H1 (cell line): ENCODE results near the gene DIP2C. TPM values are rescaled to one million over a fixed set of nuclear protein-coding genes. Genes with fewer than 3 reads are reported as not detected.

ENCODE experiments used
- CREB1 ChIP-seq: IDR thresholded peaks from 2 replicates; pipeline ENCODE4 v1.6.1; 2012; ENCODE audit warnings: inconsistent platforms
- EGR1 ChIP-seq: IDR thresholded peaks from 2 replicates; pipeline ENCODE4 v1.6.1; 2011; ENCODE audit warnings: low read depth, low read length, borderline replicate concordance
- GABPA ChIP-seq: IDR thresholded peaks from 2 replicates; pipeline ENCODE4 v1.6.1; 2011; ENCODE audit warnings: mild to moderate bottlenecking, low read length, moderate library complexity, borderline replicate concordance; ENCODE audit not compliant: insufficient read depth
- JUND ChIP-seq: IDR thresholded peaks from 2 replicates; pipeline ENCODE4 v1.6.1; 2011; ENCODE audit warnings: mild to moderate bottlenecking, improper control_type of control experiment, low read length
- KDM4A ChIP-seq: IDR thresholded peaks from one replicate; pipeline ENCODE4 v1.7.1; 2012; ENCODE audit warnings: low read depth, mild to moderate bottlenecking, moderate library complexity, low read length, inconsistent platforms; ENCODE audit not compliant: severe bottlenecking
- KDM5A ChIP-seq: fragments of 200-600 bp; IDR thresholded peaks from 2 replicates; pipeline ENCODE4 v1.7.1; 2012; ENCODE audit warnings: mild to moderate bottlenecking, low read length, inconsistent platforms, mixed read lengths
- POLR2AphosphoS5 ChIP-seq: IDR thresholded peaks from 2 replicates; pipeline ENCODE4 v1.6.1; 2011; ENCODE audit warnings: low read depth, low read length
- RAD21 ChIP-seq, 2 experiments: IDR thresholded peaks in 1 of 2; conservative IDR thresholded peaks in 1 of 2; 2 replicates each; pipeline ENCODE4 v1.6.1; 2011; ENCODE audit warnings: low read depth in 2 of 2, low read length in 2 of 2, improper control_type of control experiment in 1 of 2, inconsistent platforms in 1 of 2, mild to moderate bottlenecking in 1 of 2, moderate library complexity in 1 of 2
- RXRA ChIP-seq: IDR thresholded peaks from 2 replicates; pipeline ENCODE4 v1.6.1; 2011; ENCODE audit warnings: low read depth, mild to moderate bottlenecking, low read length, moderate library complexity; ENCODE audit not compliant: insufficient read depth
- polyA plus RNA-seq, 7 experiments: library from polyadenylated mRNA; depleted of rRNA in 3 of 7; stranded (reverse) in 5 of 7; unstranded in 2 of 7; fragments of >200 nt in 5 of 7; fragments of 200-250 nt in 2 of 7; gene quantifications; 1 replicate in 5 of 7; 2 replicates in 1 of 7; 4 replicates in 1 of 7; pipeline versions ENCODE4 v1.2.1 to v1.2.3, GENCODE V29; 2011 to 2013; ENCODE audit warnings: missing spikeins in 2 of 7, mixed read lengths in 2 of 7
- total RNA-seq: library from RNA; stranded (reverse); fragmentation: NEBNext Ultra II Directional; extraction: Animal tissue kit (Norgen Biotek cat#: 25700); gene quantifications from 2 replicates; pipeline ENCODE4 v1.2.1, GENCODE V29; 2021
- TF ChIP-seq, protein P1 (sequence below): IDR thresholded peaks from 2 replicates; pipeline ENCODE4 v1.6.1; 2012; ENCODE audit warnings: low read length, inconsistent platforms

Gene DIP2C
- total and polyA plus RNA-seq, 2 of the 8 experiments (the other 6 are each of a cell fraction or from before 2014, with no cell fraction given): 3.8 to 9.3 TPM

GRCh38 chr10:275680-276079, 413.8 kb downstream of the DIP2C start (continued):
- TF ChIP-seq, protein P1, sequence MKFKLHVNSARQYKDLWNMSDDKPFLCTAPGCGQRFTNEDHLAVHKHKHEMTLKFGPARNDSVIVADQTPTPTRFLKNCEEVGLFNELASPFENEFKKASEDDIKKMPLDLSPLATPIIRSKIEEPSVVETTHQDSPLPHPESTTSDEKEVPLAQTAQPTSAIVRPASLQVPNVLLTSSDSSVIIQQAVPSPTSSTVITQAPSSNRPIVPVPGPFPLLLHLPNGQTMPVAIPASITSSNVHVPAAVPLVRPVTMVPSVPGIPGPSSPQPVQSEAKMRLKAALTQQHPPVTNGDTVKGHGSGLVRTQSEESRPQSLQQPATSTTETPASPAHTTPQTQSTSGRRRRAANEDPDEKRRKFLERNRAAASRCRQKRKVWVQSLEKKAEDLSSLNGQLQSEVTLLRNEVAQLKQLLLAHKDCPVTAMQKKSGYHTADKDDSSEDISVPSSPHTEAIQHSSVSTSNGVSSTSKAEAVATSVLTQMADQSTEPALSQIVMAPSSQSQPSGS: no peak
- TF ChIP-seq KDM5A: no peak
- no peak for TF ChIP-seq JUND
- no peak for TF ChIP-seq GABPA
- no peak for TF ChIP-seq KDM4A
- no peak for TF ChIP-seq CREB1
- TF ChIP-seq POLR2AphosphoS5: no peak
- TF ChIP-seq RXRA: no peak
- no peak for TF ChIP-seq RAD21 (IDR thresholded peaks at IDR 0.05 in 1 of 2, conservative IDR thresholded peaks at IDR 0.05 in 1 of 2; ENCODE audit: low read depth in 2 of 2, low read length in 2 of 2)
- no peak for TF ChIP-seq EGR1
- TF ChIP-seq, all 59 proteins: peak for 0
